Fibroblast of mammary gland (primary cell): Measurements from ENCODE around the gene BMPR1B.

Source experiments
- DNase-seq: peaks from one replicate; pipeline ENCODE4 v3.0.0-alpha.2; 2010; ENCODE audit warnings: low read depth
- H3K4me3 ChIP-seq: 2 replicates; pipeline ENCODE4 v1.5.1; 2011; ENCODE audit warnings: low read depth, mild to moderate bottlenecking, low read length, moderate library complexity; ENCODE audit not compliant: control insufficient read depth
- CTCF ChIP-seq: conservative IDR thresholded peaks from 2 replicates; pipeline ENCODE4 v1.5.1; 2011; ENCODE audit warnings: low read depth, low read length, inconsistent platforms; ENCODE audit not compliant: control insufficient read depth, insufficient read depth

Gene BMPR1B

GRCh38 chr4:95151255-95151654 is 393.5 kb downstream of the BMPR1B start:
- no peak for TF ChIP-seq CTCF
- H3K4me3 ChIP-seq, result no peak overlapping the region
- no peak for DNase-seq

GRCh38 chr4:95153182-95153581 is 395.4 kb downstream of the BMPR1B start:
- H3K4me3 ChIP-seq, result no peak overlapping the region
- no peak for DNase-seq
- TF ChIP-seq CTCF, result no peak

GRCh38 chr4:95155759-95156451 is 398.1 kb downstream of the BMPR1B start:
- peak; percentile 62 for TF ChIP-seq CTCF
- peak; percentile 53 for DNase-seq
- no peak overlapping the region for H3K4me3 ChIP-seq

- H3K4me3 ChIP-seq, result no peak overlapping the region
- no peak for TF ChIP-seq CTCF
- no peak for DNase-seq
These were observed 398.7 kb downstream of the BMPR1B start for GRCh38 chr4:95156452-95156765.

- no peak overlapping the region for H3K4me3 ChIP-seq
- DNase-seq, result no peak
- TF ChIP-seq CTCF, result no peak
These were observed 399.8 kb downstream of the BMPR1B start for GRCh38 chr4:95157596-95157995.

- DNase-seq, result no peak
- TF ChIP-seq CTCF, result no peak
These were observed 400.3 kb downstream of the BMPR1B start for GRCh38 chr4:95158045-95158444.

GRCh38 chr4:95158626-95159025 is 400.9 kb downstream of the BMPR1B start:
- no peak for DNase-seq
- no peak for TF ChIP-seq CTCF
- H3K4me3 ChIP-seq, result no peak overlapping the region

More at GRCh38 chr4:95158045-95158444, 400.3 kb downstream of the BMPR1B start:
- no peak overlapping the region for H3K4me3 ChIP-seq
